Activated effector memory CD4-positive, alpha-beta T cell treated with anti-CD3 and anti-CD28 coated beads, Interleukin-2, amount 50 U/mL, for 16 hours (primary cell): ENCODE measurements around the gene CCDC102B.

Experiments
- DNase-seq: peaks from one replicate; pipeline ENCODE4 v3.0.0-alpha.2; 2020

CCDC102B gene

GRCh38 chr18:69102959-69103358 lies 305.1 kb downstream of the CCDC102B start:
- DNase-seq, result no peak
